Neuronal stem cell (in vitro differentiated cells): ENCODE measurements around the gene PCYOX1L.
A peak's percentile ranks its signal among the peaks of the same experiment; 100 is the strongest.

Experiments
- DNase-seq: peaks from one replicate; pipeline ENCODE4 v3.0.0-alpha.2; 2013; ENCODE audit warnings: low spot score
- H2AFZ ChIP-seq: one replicate; pipeline ENCODE4 v1.6.1; 2013; ENCODE audit warnings: mild to moderate bottlenecking, low read length, inconsistent platforms
- H2AK5ac ChIP-seq: 2 replicates; pipeline ENCODE4 v1.6.1; 2013; ENCODE audit warnings: low read depth, mild to moderate bottlenecking, inconsistent platforms, low read length, moderate library complexity, mixed read lengths
- H2BK120ac ChIP-seq: 2 replicates; pipeline ENCODE4 v1.6.1; 2013; ENCODE audit warnings: low read depth, mild to moderate bottlenecking, inconsistent platforms, low read length, moderate library complexity, mixed read lengths
- H2BK12ac ChIP-seq: one replicate; pipeline ENCODE4 v1.6.1; 2013; ENCODE audit warnings: low read length, inconsistent platforms
- H2BK15ac ChIP-seq: 2 replicates; pipeline ENCODE4 v1.6.1; 2013; ENCODE audit warnings: mild to moderate bottlenecking, low read length, inconsistent platforms, mixed read lengths
- H2BK5ac ChIP-seq: one replicate; pipeline ENCODE4 v1.6.1; 2013; ENCODE audit warnings: inconsistent platforms, mild to moderate bottlenecking, low read length, moderate library complexity
- H3K14ac ChIP-seq: one replicate; pipeline ENCODE4 v1.6.1; 2013; ENCODE audit warnings: low read length, inconsistent platforms
- H3K18ac ChIP-seq: 2 replicates; pipeline ENCODE4 v1.6.1; 2013; ENCODE audit warnings: low read length, inconsistent platforms
- H3K23ac ChIP-seq: 2 replicates; pipeline ENCODE4 v1.6.1; 2013; ENCODE audit warnings: low read depth, mild to moderate bottlenecking, mixed read lengths, low read length, inconsistent platforms; ENCODE audit not compliant: poor library complexity
- H3K27ac ChIP-seq: replicated peaks from 3 replicates; pipeline ENCODE4 v1.5.1; 2013; ENCODE audit warnings: low read length, inconsistent platforms
- H3K27me3 ChIP-seq, 3 experiments: 2 replicates each; pipeline ENCODE4 v1.6.1; 2013; ENCODE audit warnings: low read length in 3 of 3, mild to moderate bottlenecking in 2 of 3, inconsistent platforms in 1 of 3, low read depth in 1 of 3, mixed read lengths in 1 of 3, moderate library complexity in 1 of 3; ENCODE audit not compliant: control insufficient read depth in 3 of 3, insufficient read depth in 3 of 3
- H3K36me3 ChIP-seq, 2 donors: replicated peaks in 1 of 2; 2 replicates each; pipeline ENCODE4 v1.6.1; 2013; ENCODE audit warnings: low read length in 2 of 2; ENCODE audit not compliant: control insufficient read depth in 2 of 2, insufficient read depth in 2 of 2
- H3K4ac ChIP-seq: 2 replicates; pipeline ENCODE4 v1.6.1; 2013; ENCODE audit warnings: inconsistent platforms, mild to moderate bottlenecking, low read length, moderate library complexity
- H3K4me1 ChIP-seq, 2 donors: 1 replicate in 1 of 2; 2 replicates in 1 of 2; pipeline ENCODE4 v1.6.1; 2013; ENCODE audit warnings: low read length in 2 of 2, low read depth in 1 of 2; ENCODE audit not compliant: control insufficient read depth in 2 of 2, insufficient read depth in 1 of 2
- H3K4me2 ChIP-seq: one replicate; pipeline ENCODE4 v1.6.1; 2013; ENCODE audit warnings: mild to moderate bottlenecking, low read length, inconsistent platforms; ENCODE audit not compliant: insufficient read depth, poor library complexity, severe bottlenecking
- H3K4me3 ChIP-seq, 2 donors: 2 replicates each; pipeline ENCODE4 v1.5.1; 2013; ENCODE audit warnings: low read length in 2 of 2, mild to moderate bottlenecking in 2 of 2, inconsistent platforms in 1 of 2, moderate library complexity in 1 of 2
- H3K79me1 ChIP-seq: one replicate; pipeline ENCODE4 v1.6.1; 2013; ENCODE audit warnings: low read depth, mild to moderate bottlenecking, inconsistent platforms, low read length, moderate library complexity
- H3K9ac ChIP-seq: one replicate; pipeline ENCODE4 v1.6.1; 2013; ENCODE audit warnings: mild to moderate bottlenecking, low read depth, low read length, inconsistent platforms; ENCODE audit not compliant: poor library complexity
- H3K9me3 ChIP-seq, 2 donors: replicated peaks in 1 of 2; 2 replicates each; pipeline versions ENCODE3 to v1.6.1; 2013; ENCODE audit warnings: low read length in 2 of 2, mild to moderate bottlenecking in 2 of 2, inconsistent platforms in 1 of 2, low read depth in 1 of 2, mixed read lengths in 1 of 2, moderate library complexity in 1 of 2; ENCODE audit not compliant: control insufficient read depth in 2 of 2, insufficient read depth in 1 of 2
- H4K8ac ChIP-seq: one replicate; pipeline ENCODE4 v1.6.1; 2013; ENCODE audit warnings: low read depth, mild to moderate bottlenecking, inconsistent platforms, low read length, moderate library complexity
- H4K91ac ChIP-seq: one replicate; pipeline ENCODE4 v1.6.1; 2013; ENCODE audit warnings: low read length, low read depth, mild to moderate bottlenecking, inconsistent platforms; ENCODE audit not compliant: poor library complexity
- WGBS, 2 donors: extraction: QIAGEN DNeasy Blood & Tissue Kit; methylation state at CpG; one replicate each; pipeline ENCODE4 v1.1.7; 2013; ENCODE audit warnings: missing lambda C conversion rate in 2 of 2, mixed read lengths in 1 of 2; ENCODE audit not compliant: insufficient read length in 2 of 2, insufficient replicate concordance in 1 of 2; ENCODE audit errors: extremely low coverage in 2 of 2; 5-methylcytosine and 5-hydroxymethylcytosine counted together

Gene PCYOX1L

GRCh38 chr5:149325894-149326293 is 32.0 kb upstream of the PCYOX1L start:
- H3K23ac ChIP-seq, result no peak overlapping the region
- H2BK5ac ChIP-seq, result no peak overlapping the region
- H3K27me3 ChIP-seq, result no peaks in the 10 kb centered on the region
- no peak overlapping the region for H2BK12ac ChIP-seq
- H3K4me2 ChIP-seq, result no peak overlapping the region
- no peak overlapping the region for H4K91ac ChIP-seq
- H3K14ac ChIP-seq, result no peak overlapping the region
- H2BK120ac ChIP-seq, result no peak overlapping the region
- no peak overlapping the region for H2AK5ac ChIP-seq
- H2BK15ac ChIP-seq, result no peak overlapping the region
- H3K4me3 ChIP-seq, result no peak overlapping the region
- H3K36me3 ChIP-seq, result no peaks in the 10 kb centered on the region
- H3K18ac ChIP-seq, result no peak overlapping the region
- DNase-seq, result no peak
- H3K79me1 ChIP-seq, result no peaks in the 10 kb centered on the region
- no peak overlapping the region for H3K4ac ChIP-seq
- no CpG with 5 or more reads among the region's 5 CpGs for WGBS, 2 donors
- H3K9me3 ChIP-seq, result no peaks in the 10 kb centered on the region
- H3K4me1 ChIP-seq, result peaks cover 0 to 3% of the 10 kb centered on the region in 2 donors
- no peak overlapping the region for H4K8ac ChIP-seq
- no peak overlapping the region for H3K9ac ChIP-seq
- H3K27ac ChIP-seq, result no peak overlapping the region
- H2AFZ ChIP-seq, result peak overlapping the region; percentile 39

- H3K27me3 ChIP-seq, result no peaks in the 10 kb centered on the region
- WGBS, 2 donors, result no CpG with 5 or more reads among the region's 3 CpGs
- no peak for DNase-seq
- no peak overlapping the region for H3K4me2 ChIP-seq
- no peak overlapping the region for H2BK120ac ChIP-seq
- no peak overlapping the region for H2AFZ ChIP-seq
- H2BK15ac ChIP-seq, result no peak overlapping the region
- no peaks in the 10 kb centered on the region for H3K4me1 ChIP-seq
- no peak overlapping the region for H2BK12ac ChIP-seq
- H2BK5ac ChIP-seq, result no peak overlapping the region
- no peak overlapping the region for H3K27ac ChIP-seq
- no peaks in the 10 kb centered on the region for H3K36me3 ChIP-seq
- no peak overlapping the region for H3K4ac ChIP-seq
- no peaks in the 10 kb centered on the region for H3K79me1 ChIP-seq
- no peaks in the 10 kb centered on the region for H3K9me3 ChIP-seq
- H3K9ac ChIP-seq, result no peak overlapping the region
- H3K4me3 ChIP-seq, result no peak overlapping the region
- H4K91ac ChIP-seq, result no peak overlapping the region
- no peak overlapping the region for H3K18ac ChIP-seq
- no peak overlapping the region for H3K14ac ChIP-seq
- H2AK5ac ChIP-seq, result no peak overlapping the region
- H4K8ac ChIP-seq, result no peak overlapping the region
- no peak overlapping the region for H3K23ac ChIP-seq
Observed at GRCh38 chr5:149326611-149327010, 31.2 kb upstream of the PCYOX1L start.

- no peak overlapping the region for H2AFZ ChIP-seq
- H3K9ac ChIP-seq, result no peak overlapping the region
Observed at GRCh38 chr5:149328177-149328576, 29.7 kb upstream of the PCYOX1L start.

GRCh38 chr5:149333711-149334443 is 24.0 kb upstream of the PCYOX1L start:
- Histone ChIP-seq H2BK15ac (no peak overlapping the region), H3K27ac (no peak overlapping the region), H3K4me3 (no peak overlapping the region), H4K8ac (no peak overlapping the region), H2BK120ac (no peak overlapping the region), H3K4ac (no peak overlapping the region), H3K79me1 (no peaks in the 10 kb centered on the region), H2AFZ (no peak overlapping the region), H3K14ac (no peak overlapping the region), H3K36me3 (no peaks in the 10 kb centered on the region), H3K9me3 (no peaks in the 10 kb centered on the region), H3K4me2 (no peak overlapping the region), H2AK5ac (no peak overlapping the region), H3K9ac (no peak overlapping the region), H2BK5ac (no peak overlapping the region), H2BK12ac (no peak overlapping the region), H3K23ac (no peak overlapping the region), H3K4me1 (no peaks in the 10 kb centered on the region), H3K18ac (no peak overlapping the region), H4K91ac (no peak overlapping the region), H3K27me3 (no peaks in the 10 kb centered on the region)
- DNase-seq, result no peak
- WGBS, 2 donors, result no CpG with 5 or more reads among the region's 2 CpGs

More at GRCh38 chr5:149328177-149328576, 29.7 kb upstream of the PCYOX1L start:
- Histone ChIP-seq H3K23ac (no peak overlapping the region), H3K9me3 (no peaks in the 10 kb centered on the region), H4K8ac (no peak overlapping the region), H3K4ac (no peak overlapping the region), H3K79me1 (no peaks in the 10 kb centered on the region), H4K91ac (no peak overlapping the region), H2AK5ac (no peak overlapping the region), H3K18ac (no peak overlapping the region), H3K14ac (no peak overlapping the region), H3K4me1 (no peaks in the 10 kb centered on the region), H3K27me3 (no peaks in the 10 kb centered on the region), H2BK120ac (no peak overlapping the region), H2BK5ac (no peak overlapping the region), H2BK15ac (no peak overlapping the region), H3K36me3 (no peaks in the 10 kb centered on the region), H3K4me3 (no peak overlapping the region), H3K27ac (no peak overlapping the region), H2BK12ac (no peak overlapping the region), H3K4me2 (no peak overlapping the region)
- DNase-seq, result no peak
- no CpG with 5 or more reads among the region's 5 CpGs for WGBS, 2 donors
